IMR-90 (cell line): ENCODE measurements around the gene ITPR2. TPM values are rescaled to one million over a fixed set of nuclear protein-coding genes. Genes with fewer than 3 reads are reported as not detected.

ENCODE experiments used
- ATAC-seq: fragments of 200-7000 bp; cut with Tn5 transposase; 2 replicates; pipeline ENCODE4 v1.9.1; 2020; ENCODE audit warnings: low read depth, mild to moderate bottlenecking, moderate library complexity
- BruUV-seq: library from RNA; stranded (reverse); fragments of 400-500 nt; replicated peaks from 2 replicates; lab custom pipeline; 2021; lab: Mats Ljungman, UMichigan
- CTCF ChIA-PET: fragments of 300-600 bp; formaldehyde crosslinking; extraction: SDS; loops from one replicate; lab custom pipeline; 2021; ENCODE audit warnings: antibody characterized with exemption; lab: Yijun Ruan, JAX
- POLR2A ChIA-PET: fragments of 300-600 bp; sonication (Branson Sonifier 250); formaldehyde crosslinking; loops from one replicate; lab custom pipeline; 2022; ENCODE audit warnings: antibody characterized with exemption; ENCODE audit not compliant: unreplicated experiment; lab: Charles Lee
- DNase-seq: peaks from one replicate; pipeline ENCODE4 v3.0.0; 2013
- H2AFZ ChIP-seq: replicated peaks from 2 replicates; pipeline ENCODE3; 2013; ENCODE audit warnings: low read length, mild to moderate bottlenecking; ENCODE audit not compliant: poor library complexity
- H2AK5ac ChIP-seq: 2 replicates; pipeline ENCODE4 v1.6.1; 2013; ENCODE audit warnings: low read depth, low read length, inconsistent platforms
- H2AK9ac ChIP-seq: replicated peaks from 2 replicates; pipeline ENCODE3; 2013; ENCODE audit warnings: mild to moderate bottlenecking, low read depth, low read length, moderate library complexity; ENCODE audit not compliant: poor library complexity
- H2BK120ac ChIP-seq: 2 replicates; pipeline ENCODE4 v1.6.1; 2013; ENCODE audit warnings: low read depth, low read length, inconsistent platforms
- H2BK15ac ChIP-seq: 3 replicates; pipeline ENCODE4 v1.6.1; 2013; ENCODE audit warnings: low read depth, low read length, inconsistent platforms
- H2BK20ac ChIP-seq: 2 replicates; pipeline ENCODE4 v1.6.1; 2013; ENCODE audit warnings: low read depth, mild to moderate bottlenecking, inconsistent platforms, low read length, moderate library complexity
- H2BK5ac ChIP-seq: 2 replicates; pipeline ENCODE4 v1.6.1; 2013; ENCODE audit warnings: mild to moderate bottlenecking, low read depth, low read length, inconsistent platforms; ENCODE audit not compliant: poor library complexity, severe bottlenecking
- H3K14ac ChIP-seq: replicated peaks from 2 replicates; pipeline ENCODE4 v1.6.1; 2013; ENCODE audit warnings: low read depth, low read length, inconsistent platforms
- H3K18ac ChIP-seq: 2 replicates; pipeline ENCODE4 v1.6.1; 2013; ENCODE audit warnings: low read depth, low read length, control low read depth
- H3K23ac ChIP-seq: 2 replicates; pipeline ENCODE4 v1.6.1; 2013; ENCODE audit warnings: low read depth, low read length, inconsistent platforms
- H3K27ac ChIP-seq: 2 replicates; pipeline ENCODE4 v1.5.1; 2013; ENCODE audit warnings: mild to moderate bottlenecking, control low read depth, low read length; ENCODE audit not compliant: insufficient read depth
- H3K27me3 ChIP-seq: 2 replicates; pipeline ENCODE4 v1.6.1; 2013; ENCODE audit warnings: low read length; ENCODE audit not compliant: control insufficient read depth, insufficient read depth
- H3K36me3 ChIP-seq: 2 replicates; pipeline ENCODE4 v1.6.1; 2013; ENCODE audit warnings: low read length, mixed read lengths; ENCODE audit not compliant: control insufficient read depth, insufficient read depth
- H3K4ac ChIP-seq: 2 replicates; pipeline ENCODE4 v1.6.1; 2013; ENCODE audit warnings: low read depth, low read length, inconsistent platforms
- H3K4me1 ChIP-seq: 2 replicates; pipeline ENCODE4 v1.6.1; 2013; ENCODE audit warnings: low read length, mixed read lengths; ENCODE audit not compliant: control insufficient read depth, insufficient read depth
- H3K4me2 ChIP-seq: 2 replicates; pipeline ENCODE4 v1.6.1; 2013; ENCODE audit warnings: low read depth, mild to moderate bottlenecking, control low read depth, low read length, moderate library complexity
- H3K4me3 ChIP-seq: 2 replicates; pipeline ENCODE4 v1.5.1; 2013; ENCODE audit warnings: low read depth, mild to moderate bottlenecking, control low read depth, low read length, moderate library complexity; ENCODE audit not compliant: insufficient read depth
- H3K56ac ChIP-seq: 2 replicates; pipeline ENCODE4 v1.6.1; 2013; ENCODE audit warnings: low read length, inconsistent platforms; ENCODE audit not compliant: insufficient read depth; ENCODE audit errors: extremely low read depth
- H3K79me1 ChIP-seq, 2 experiments: 2 replicates each; pipeline ENCODE4 v1.6.1; 2013; ENCODE audit warnings: low read length in 2 of 2, inconsistent platforms in 1 of 2, low read depth in 1 of 2
- H3K9ac ChIP-seq: 2 replicates; pipeline ENCODE4 v1.6.1; 2013; ENCODE audit warnings: low read depth, low read length, control low read depth
- H3K9me1 ChIP-seq: 2 replicates; pipeline ENCODE4 v1.6.1; 2013; ENCODE audit warnings: low read length, inconsistent platforms; ENCODE audit not compliant: insufficient read depth
- H3K9me3 ChIP-seq: 2 replicates; pipeline ENCODE4 v1.6.1; 2013; ENCODE audit warnings: low read length; ENCODE audit not compliant: control insufficient read depth, insufficient read depth
- H4K20me1 ChIP-seq: 2 replicates; pipeline ENCODE4 v1.6.1; 2013; ENCODE audit warnings: low read length, inconsistent platforms; ENCODE audit not compliant: insufficient read depth
- H4K5ac ChIP-seq: 2 replicates; pipeline ENCODE4 v1.6.1; 2013; ENCODE audit warnings: mild to moderate bottlenecking, low read depth, low read length, control low read depth
- H4K8ac ChIP-seq, 2 experiments: 2 replicates each; pipeline ENCODE4 v1.6.1; 2013; ENCODE audit warnings: low read depth in 2 of 2, low read length in 2 of 2, control low read depth in 1 of 2, inconsistent platforms in 1 of 2
- H4K91ac ChIP-seq: 2 replicates; pipeline ENCODE4 v1.6.1; 2013; ENCODE audit warnings: low read depth, low read length, inconsistent platforms; ENCODE audit not compliant: insufficient read depth
- BHLHE40 ChIP-seq: fragments of 150-350 bp; IDR thresholded peaks from 2 replicates; pipeline ENCODE4 v1.6.1; 2016; ENCODE audit warnings: mild to moderate bottlenecking, low read depth, low read length
- CEBPB ChIP-seq: IDR thresholded peaks from 2 replicates; pipeline ENCODE4 v1.6.1; 2012; ENCODE audit warnings: low read depth, low read length, improper control_type of control experiment
- CHD1 ChIP-seq: IDR thresholded peaks from 2 replicates; pipeline ENCODE4 v1.6.1; 2012; ENCODE audit warnings: low read depth, low read length, improper control_type of control experiment
- FOS ChIP-seq: fragments of 150-350 bp; IDR thresholded peaks from 2 replicates; pipeline ENCODE4 v1.6.1; 2016; ENCODE audit warnings: low read depth, low read length
- MXI1 ChIP-seq: IDR thresholded peaks from 2 replicates; pipeline ENCODE4 v1.6.1; 2012; ENCODE audit warnings: low read depth, mild to moderate bottlenecking, low read length, moderate library complexity, borderline replicate concordance
- NFE2L2 ChIP-seq: fragments of 150-350 bp; IDR thresholded peaks from 2 replicates; pipeline ENCODE4 v1.6.1; 2016; ENCODE audit warnings: low read depth, mild to moderate bottlenecking, low read length
- POLR2A ChIP-seq: IDR thresholded peaks from 2 replicates; pipeline ENCODE4 v1.6.1; 2012; ENCODE audit warnings: mild to moderate bottlenecking, low read depth, low read length
- RCOR1 ChIP-seq: IDR thresholded peaks from 2 replicates; pipeline ENCODE4 v1.6.1; 2012; ENCODE audit warnings: mild to moderate bottlenecking, low read length, improper control_type of control experiment; ENCODE audit not compliant: insufficient replicate concordance
- RFX5 ChIP-seq: IDR thresholded peaks from 2 replicates; pipeline ENCODE4 v1.8.0; 2012; ENCODE audit warnings: low read depth, mild to moderate bottlenecking, low read length, moderate library complexity
- SMC3 ChIP-seq: fragments of 150-350 bp; IDR thresholded peaks from 2 replicates; pipeline ENCODE4 v1.6.1; 2016; ENCODE audit warnings: low read depth, mild to moderate bottlenecking, antibody characterized with exemption, low read length, moderate library complexity
- WGBS, 2 experiments: methylation state at CpG; one replicate each; pipeline versions ENCODE4 v1.1.5 to v1.1.7; 2013; ENCODE audit warnings: missing lambda C conversion rate in 2 of 2; ENCODE audit not compliant: insufficient read length in 1 of 2; ENCODE audit errors: extremely low coverage in 2 of 2; 5-methylcytosine and 5-hydroxymethylcytosine counted together
- dilution Hi-C: fragments of 300-500 bp; cut with HindIII; formaldehyde crosslinking; loops from one replicate; pipeline ENCODE4 v1.14.3; 2018; ENCODE audit warnings: low sequenced_read_pairs; ENCODE audit not compliant: unreplicated experiment
- in situ Hi-C: fragments of 300-500 bp; cut with MboI; formaldehyde crosslinking; loops from 3 replicates; pipeline ENCODE4 v1.14.3; 2019; ENCODE audit warnings: low sequenced_read_pairs, inconsistent platforms, mixed read lengths
- intact Hi-C: fragments of 100-400 bp; cut with micrococcal nuclease; formaldehyde crosslinking; loops from 2 replicates; pipeline ENCODE4 v1.10.0; 2022
- polyA plus RNA-seq, 3 experiments: library from polyadenylated mRNA; depleted of rRNA; stranded (reverse); fragments of >200 nt; gene quantifications; 2 replicates each; pipeline ENCODE4 v1.2.3, GENCODE V29; 2012; ENCODE audit warnings: low replicate concordance in 1 of 3
- total RNA-seq: library from RNA; depleted of rRNA; stranded (reverse); fragments of >200 nt; gene quantifications from 2 replicates; pipeline ENCODE4 v1.2.3, GENCODE V29; 2012
- TF ChIP-seq, protein P1 (sequence below): conservative IDR thresholded peaks from 2 replicates; pipeline ENCODE4 v1.5.1; 2012; ENCODE audit warnings: mild to moderate bottlenecking, low read depth, low read length, improper control_type of control experiment
- TF ChIP-seq, protein P2 (sequence below): fragments of 150-350 bp; IDR thresholded peaks from 2 replicates; pipeline ENCODE4 v1.6.1; 2017; ENCODE audit warnings: mild to moderate bottlenecking, antibody characterized with exemption, low read length, low read depth

ITPR2 gene
- total and polyA plus RNA-seq, 2 of the 4 experiments (the other 2 are of a cell fraction): 1.2 to 9.0 TPM

DNA sequence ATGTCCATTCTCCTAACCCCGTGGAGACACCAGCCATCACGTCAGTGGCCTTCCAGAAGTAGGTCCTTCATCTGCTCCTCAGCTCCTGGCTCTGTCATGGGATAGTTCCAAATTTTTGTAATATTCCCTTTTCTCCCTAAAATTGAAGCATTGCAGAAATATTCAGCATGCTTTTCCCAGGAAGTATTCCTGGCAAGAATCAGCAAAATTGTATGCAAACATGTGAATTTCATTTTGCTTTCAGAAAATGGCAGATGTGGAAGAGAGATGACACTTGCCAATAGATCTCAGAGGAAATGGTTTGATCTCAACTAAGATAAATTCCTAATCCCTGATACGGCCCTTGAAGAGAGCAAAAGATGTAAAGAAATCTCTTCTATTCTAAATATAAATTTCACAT lies 298.9 kb downstream of the ITPR2 start:
- Histone ChIP-seq H4K91ac (no peak overlapping the region), H2BK120ac (no peak overlapping the region), H3K36me3 (no peaks in the 10 kb centered on the region), H3K4ac (no peak overlapping the region), H2AFZ (no peak overlapping the region), H3K27me3 (no peaks in the 10 kb centered on the region), H3K4me3 (no peak overlapping the region), H2AK9ac (no peak overlapping the region), H2BK20ac (no peak overlapping the region), H3K4me2 (no peak overlapping the region), H3K9me3 (no peaks in the 10 kb centered on the region), H4K20me1 (no peaks in the 10 kb centered on the region), H3K56ac (no peak overlapping the region), H3K18ac (no peak overlapping the region), H3K23ac (no peak overlapping the region), H3K14ac (no peak overlapping the region), H2BK15ac (no peak overlapping the region), H3K27ac (no peak overlapping the region), H3K9me1 (no peaks in the 10 kb centered on the region), H3K9ac (no peak overlapping the region), H4K8ac (no peak overlapping the region), H3K79me1 (no peaks in the 10 kb centered on the region), H4K5ac (no peak overlapping the region), H2AK5ac (no peak overlapping the region), H2BK5ac (no peak overlapping the region), H3K4me1 (no peaks in the 10 kb centered on the region)
- WGBS, 2 experiments: no CpG with 5 or more reads among the region's 3 CpGs
- in situ Hi-C loops: no loop called here
- POLR2A ChIA-PET: no interaction called here
- intact Hi-C loops: no loop called here
- CTCF ChIA-PET: interaction anchor here (1.0 kb wide), 1 partner anchor 9 kb away, joined by 5 read pairs; no protein-coding TSS in a partner anchor
- no peak for ATAC-seq
- no peak for DNase-seq
- BruUV-seq: no TSS peak
- dilution Hi-C loops: no loop called here
- TF ChIP-seq RFX5 (no peak), CHD1 (no peak), NFE2L2 (no peak), MXI1 (no peak), BHLHE40 (no peak), CEBPB (no peak), RCOR1 (no peak), POLR2A (no peak), SMC3 (no peak), FOS (no peak)
- TF ChIP-seq, protein P1, sequence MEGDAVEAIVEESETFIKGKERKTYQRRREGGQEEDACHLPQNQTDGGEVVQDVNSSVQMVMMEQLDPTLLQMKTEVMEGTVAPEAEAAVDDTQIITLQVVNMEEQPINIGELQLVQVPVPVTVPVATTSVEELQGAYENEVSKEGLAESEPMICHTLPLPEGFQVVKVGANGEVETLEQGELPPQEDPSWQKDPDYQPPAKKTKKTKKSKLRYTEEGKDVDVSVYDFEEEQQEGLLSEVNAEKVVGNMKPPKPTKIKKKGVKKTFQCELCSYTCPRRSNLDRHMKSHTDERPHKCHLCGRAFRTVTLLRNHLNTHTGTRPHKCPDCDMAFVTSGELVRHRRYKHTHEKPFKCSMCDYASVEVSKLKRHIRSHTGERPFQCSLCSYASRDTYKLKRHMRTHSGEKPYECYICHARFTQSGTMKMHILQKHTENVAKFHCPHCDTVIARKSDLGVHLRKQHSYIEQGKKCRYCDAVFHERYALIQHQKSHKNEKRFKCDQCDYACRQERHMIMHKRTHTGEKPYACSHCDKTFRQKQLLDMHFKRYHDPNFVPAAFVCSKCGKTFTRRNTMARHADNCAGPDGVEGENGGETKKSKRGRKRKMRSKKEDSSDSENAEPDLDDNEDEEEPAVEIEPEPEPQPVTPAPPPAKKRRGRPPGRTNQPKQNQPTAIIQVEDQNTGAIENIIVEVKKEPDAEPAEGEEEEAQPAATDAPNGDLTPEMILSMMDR: no peak
- TF ChIP-seq, protein P2, sequence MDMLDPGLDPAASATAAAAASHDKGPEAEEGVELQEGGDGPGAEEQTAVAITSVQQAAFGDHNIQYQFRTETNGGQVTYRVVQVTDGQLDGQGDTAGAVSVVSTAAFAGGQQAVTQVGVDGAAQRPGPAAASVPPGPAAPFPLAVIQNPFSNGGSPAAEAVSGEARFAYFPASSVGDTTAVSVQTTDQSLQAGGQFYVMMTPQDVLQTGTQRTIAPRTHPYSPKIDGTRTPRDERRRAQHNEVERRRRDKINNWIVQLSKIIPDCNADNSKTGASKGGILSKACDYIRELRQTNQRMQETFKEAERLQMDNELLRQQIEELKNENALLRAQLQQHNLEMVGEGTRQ: no peak
